GM18861 (cell line): ENCODE results near the gene RINT1.
"Not testable (repeated sequence)": the region's sequence is repeated elsewhere in the genome, so short reads cannot be mapped to it uniquely, and the experiment has no call there.

ENCODE experiments used
- ATAC-seq: cut with Tn5 transposase; IDR thresholded peaks from one replicate; pipeline ENCODE4 v1.9.1; 2021; ENCODE audit not compliant: unreplicated experiment

The RINT1 gene

DNA sequence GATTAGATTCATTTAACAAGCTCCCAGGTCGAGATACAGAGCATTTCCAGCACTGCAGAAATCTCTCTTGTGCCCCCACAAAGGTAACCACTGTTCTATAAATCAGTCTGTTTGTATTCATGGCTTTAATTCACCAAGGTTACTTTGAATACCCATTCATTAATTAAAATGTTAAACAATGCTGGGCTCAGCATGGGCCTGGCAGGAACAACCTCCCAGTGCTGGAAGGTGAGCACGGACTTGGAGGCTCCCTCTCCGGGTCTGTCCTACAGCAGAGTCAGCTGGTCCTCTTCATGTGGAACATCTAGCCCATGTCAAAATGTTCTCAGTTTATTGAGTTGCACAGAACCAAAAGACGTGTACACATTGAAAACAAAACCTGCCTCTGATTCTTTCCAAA is 64.9 kb downstream of the RINT1 start:
- no peak for ATAC-seq

DNA sequence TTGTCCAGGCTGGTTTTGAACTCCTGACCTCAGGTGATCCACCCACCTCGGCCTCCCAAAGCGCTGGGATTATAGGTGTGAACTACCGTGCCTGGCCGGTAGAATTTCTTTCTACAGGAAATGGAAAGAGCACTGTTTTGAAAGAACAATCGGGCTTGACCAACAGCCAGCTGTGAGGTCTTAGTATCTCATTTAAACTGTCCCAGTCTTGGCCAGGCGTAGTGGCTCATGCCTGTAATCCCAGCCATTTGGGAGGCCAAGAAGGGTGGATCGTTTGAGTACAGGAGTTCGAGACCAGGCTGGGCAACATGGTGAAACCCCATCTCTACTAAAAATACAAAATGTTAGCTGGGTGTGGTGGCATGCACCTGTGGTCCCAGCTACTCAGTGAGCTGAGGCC is 67.1 kb downstream of the RINT1 start:
- not testable (repeated sequence) for ATAC-seq

DNA sequence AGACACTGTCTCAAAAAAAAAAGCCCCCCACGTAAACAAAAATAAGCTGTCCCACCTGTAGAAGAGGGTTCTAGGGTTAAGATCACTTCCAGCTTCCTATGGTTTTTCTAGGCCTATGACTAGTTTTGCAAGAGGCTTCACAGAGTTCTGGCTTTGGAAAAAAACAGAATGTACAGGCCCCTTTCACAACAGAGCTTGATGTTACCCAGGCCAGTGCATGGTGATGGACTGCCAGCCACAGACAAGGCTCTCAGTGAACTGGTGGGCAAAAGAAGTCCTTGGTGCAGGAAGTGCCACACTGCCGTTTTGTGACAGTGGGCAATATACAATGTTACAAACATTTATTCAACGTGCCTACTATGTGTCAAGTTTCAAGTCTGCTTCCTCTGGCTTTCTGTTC is 67.5 kb downstream of the RINT1 start:
- no peak for ATAC-seq

DNA sequence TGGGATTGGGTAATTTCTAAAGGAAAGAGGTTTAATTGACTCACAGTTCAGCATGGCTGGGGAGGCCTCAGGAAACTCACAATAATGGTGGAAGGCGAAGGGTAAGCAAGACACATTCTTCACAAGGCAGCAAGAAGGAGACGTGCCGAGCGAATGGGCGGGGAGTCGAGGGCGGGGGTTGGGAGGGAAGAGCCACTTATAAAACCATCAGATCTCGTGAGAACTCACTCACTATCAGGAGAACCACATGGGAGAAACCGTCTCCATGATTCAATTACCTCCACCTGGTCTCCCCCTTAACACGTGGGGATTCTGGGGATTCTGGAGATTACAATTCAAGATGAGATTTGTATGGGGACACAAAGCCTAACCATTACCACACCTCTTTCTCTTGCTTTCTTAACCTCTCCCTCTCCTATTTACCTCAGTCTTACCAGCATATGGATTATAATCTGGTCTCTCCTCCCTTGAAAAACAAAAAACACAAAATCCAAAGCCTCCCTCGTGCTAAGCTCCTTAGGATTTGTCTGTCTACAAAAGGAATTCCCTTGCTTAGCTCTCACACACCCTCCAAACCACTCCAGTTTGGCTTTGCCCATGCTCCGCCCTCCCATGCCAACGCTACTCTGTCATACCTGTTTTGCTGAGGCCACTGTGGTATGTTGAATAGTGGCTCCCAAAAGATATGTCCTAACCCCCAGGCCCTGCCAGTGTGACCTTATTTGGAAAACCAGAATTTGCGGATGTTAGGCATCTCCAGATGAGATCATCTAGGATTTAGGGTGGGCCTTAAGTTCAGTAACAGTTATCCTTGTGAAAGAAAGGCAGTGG is 68.9 kb downstream of the RINT1 start:
- no peak for ATAC-seq

DNA sequence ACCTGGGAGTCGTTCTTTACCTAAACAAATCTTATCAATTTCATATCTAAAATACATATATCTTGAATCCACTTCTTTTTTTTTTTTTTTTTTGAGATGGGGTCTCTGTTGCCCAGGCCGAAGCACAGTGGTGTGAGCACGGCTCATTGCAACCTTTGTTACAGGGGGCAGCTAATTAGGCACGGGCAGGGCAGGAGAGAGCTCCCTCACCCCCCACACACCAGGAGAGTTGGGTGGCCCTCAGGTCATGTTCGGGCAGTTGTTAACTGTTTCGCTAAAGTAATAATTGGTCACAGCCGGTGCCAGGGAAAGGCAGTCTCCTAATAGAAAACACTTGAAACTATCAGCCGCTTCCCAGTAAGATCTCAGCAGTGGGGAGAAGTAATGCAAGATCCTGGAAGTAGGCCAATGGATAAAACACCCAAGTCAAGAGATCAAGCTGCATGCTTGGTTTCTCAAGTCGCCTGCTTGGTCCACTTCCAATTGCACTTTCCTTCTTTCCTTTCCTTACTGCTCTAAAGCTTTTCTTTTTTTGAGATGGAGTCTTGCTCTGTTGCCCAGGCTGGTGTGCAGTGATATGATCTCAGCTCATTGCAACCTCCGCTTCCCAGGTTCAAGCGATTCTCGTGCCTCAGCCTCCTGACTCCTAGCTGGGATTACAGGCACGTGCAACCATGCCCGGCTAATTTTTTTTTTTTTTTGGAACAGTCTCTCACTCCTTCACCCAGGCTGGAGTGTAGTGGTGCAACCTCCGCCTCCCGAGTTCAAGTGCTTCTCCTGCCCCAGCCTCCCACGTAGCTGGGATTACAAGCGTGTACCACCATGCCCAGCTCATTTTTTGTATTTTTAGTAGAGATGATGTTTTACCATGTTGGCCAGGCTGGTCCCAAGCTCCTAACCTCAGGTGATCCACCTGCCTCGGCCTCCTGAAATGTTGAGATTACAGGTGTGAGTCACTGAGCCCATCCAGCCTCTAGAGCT is 70.6 kb downstream of the RINT1 start:
- ATAC-seq: no peak

DNA sequence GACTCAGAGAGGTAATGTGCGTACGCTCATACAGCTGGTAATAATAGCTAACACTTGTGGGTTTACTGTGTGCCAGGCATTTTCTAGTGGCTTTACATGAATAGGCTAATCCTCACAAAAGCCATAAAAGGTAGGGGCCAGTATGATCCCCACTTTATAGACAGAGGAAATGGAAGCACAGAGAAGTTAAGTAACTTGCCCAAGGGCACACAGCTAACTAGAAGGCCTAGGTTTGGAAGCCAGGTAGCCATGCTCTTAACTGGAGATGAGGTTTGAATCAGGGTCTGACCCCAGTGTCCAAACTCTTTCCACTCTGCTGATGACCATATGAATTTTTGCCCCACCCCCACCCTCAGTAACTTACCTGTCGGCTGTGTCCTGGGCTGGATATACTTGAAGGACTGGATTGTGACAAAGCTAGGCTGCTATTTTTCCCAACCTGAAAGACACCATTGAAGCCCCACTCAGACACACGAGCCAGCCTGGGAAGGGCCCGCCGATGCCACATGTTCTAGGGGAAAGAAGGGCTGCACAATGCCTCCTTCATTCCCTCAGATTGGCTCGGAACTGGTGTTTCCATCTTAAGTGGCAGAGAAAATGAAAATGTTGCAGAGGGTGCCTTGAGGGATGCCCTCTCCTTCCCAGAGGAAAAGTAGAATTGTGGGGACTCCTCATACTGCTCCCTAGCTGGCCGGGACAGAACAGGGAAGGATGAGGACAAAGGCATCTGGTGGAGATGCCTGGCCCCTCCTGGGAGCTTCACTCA is 78.3 kb downstream of the RINT1 start:
- no peak for ATAC-seq

DNA sequence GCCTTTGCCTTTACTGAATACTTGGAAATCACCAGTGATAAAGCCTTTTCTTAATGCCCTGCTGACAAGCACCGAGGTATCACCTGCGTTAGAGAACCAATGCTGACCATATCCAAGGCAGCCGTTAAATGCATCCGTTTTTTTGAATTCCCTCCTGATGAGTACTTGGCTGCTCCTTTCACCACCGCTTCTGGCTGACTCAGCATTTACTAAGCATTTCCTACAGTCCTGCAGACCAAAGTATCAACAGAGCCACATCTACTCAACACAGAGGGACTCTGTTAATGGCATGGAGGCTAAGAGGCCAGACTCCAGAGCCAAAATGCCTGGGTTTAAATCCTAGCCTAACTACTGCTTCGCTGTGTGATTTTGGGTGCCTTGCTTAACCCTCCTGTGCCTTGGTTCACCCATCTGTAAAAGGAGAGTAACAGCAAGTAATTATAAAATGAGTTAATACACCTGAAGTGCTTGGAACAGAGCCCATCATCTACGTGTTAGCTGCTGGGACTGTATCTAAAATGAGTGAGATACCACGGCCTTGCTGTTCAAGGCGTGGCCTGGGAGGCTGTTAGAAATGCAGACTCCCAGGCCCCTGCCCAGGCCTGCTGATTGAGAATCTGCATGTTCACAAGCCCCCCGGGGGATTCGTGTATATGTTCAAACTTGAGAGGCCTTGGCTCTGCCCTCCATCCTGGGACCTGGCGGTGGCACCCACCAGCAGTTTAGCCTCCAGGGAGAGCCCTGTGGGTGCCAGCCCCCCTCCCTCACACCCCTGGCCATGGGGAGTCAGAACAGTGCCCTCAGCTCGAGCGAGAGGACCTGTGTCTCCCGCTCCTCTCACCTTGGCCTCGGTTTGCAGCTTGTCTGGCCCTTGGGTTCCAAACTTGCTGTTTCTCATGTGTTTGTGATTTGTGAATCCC is 80.1 kb downstream of the RINT1 start:
- no peak for ATAC-seq

DNA sequence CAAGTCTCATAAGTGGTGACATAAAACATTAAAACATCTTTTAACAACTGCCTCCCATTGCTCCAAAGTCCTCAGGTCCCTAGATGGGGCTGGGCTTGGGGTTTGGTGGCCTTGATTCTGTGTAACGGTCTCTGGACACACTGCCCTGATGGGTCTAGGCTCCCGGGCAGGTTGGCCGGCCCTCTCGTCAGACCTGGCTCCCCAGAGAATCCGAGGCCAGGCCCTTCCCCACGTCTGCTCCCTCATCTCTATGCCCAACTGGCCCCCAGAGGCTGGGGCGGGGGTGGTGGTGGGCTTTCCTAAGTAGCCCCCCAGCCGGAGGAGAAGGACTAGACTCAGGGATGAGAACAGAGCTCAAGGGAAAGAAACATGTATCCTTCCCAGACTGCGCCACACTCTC is 80.8 kb downstream of the RINT1 start:
- ATAC-seq: no peak

DNA sequence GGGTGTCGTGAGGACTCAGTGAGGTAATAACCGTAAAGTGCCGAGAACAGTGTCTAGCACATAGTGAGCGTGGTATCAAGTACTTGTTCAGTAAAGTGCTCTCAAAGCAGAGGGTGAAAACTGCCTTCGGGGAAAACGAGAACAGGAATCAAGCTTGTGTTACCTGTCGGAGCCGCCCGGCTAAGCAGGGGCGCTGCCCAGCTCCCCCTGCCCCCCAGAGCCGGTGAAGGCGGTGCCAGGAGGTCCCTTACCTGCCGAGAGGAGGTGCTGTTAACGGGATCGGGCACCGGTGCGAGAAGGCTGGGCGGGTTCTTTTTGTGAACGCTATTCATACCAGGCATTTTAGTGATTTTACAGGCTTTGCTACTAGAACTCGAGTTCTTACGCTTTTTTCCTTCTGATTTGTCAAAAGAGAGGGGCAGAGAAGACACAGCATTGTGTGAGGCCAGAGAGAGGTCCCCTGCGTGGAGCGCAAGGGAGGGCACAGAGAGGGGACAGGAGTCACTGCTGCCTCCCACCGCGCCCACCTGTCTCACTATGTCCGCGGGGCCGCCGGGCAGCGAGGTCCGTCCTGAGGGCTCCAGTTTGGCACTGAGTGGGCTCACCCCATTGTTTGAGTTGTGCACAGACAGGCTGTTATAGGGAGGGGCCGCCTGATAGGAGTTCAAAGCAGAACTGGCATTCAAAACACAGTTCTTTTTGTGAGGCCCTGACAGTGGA is 81.8 kb downstream of the RINT1 start:
- ATAC-seq: no peak

DNA sequence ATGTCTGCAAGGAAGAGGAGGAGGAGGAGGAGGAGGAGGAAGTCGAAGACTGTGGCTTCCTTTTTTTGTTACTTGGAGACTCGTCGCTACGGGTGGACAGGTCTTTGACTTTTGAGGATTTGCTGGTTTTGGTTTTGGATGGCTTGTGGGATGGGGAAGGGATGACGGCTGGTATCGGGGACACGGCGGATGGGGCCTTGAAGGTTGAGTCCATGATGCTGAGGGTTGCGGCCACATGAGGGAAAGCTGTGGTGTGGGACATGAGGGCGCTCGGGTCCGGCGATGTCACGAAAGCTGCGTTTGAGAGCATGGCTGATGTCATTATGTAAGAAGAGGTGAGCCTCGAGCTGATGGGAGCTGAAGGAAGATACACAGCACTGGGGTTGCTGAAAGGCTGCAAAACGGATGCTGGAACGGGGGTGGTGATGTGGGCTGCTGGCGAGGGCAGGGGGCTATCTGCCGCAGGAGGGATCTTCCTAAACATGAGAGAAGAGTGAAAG is 82.4 kb downstream of the RINT1 start:
- ATAC-seq: no peak
